Measurements from ENCODE around the gene REG1A.

The REG1A gene, protein sequence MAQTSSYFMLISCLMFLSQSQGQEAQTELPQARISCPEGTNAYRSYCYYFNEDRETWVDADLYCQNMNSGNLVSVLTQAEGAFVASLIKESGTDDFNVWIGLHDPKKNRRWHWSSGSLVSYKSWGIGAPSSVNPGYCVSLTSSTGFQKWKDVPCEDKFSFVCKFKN
- 0 reads per million in 4 experiments for total RNA-seq

GRCh38 chr2:79120194-79120713 is at the start of gene REG1A:
Gene REG1A (plus strand): TSS chr2:79120488. CDS start chr2:79120862, 374 bp downstream.
- no peak for DNase-seq

DNA sequence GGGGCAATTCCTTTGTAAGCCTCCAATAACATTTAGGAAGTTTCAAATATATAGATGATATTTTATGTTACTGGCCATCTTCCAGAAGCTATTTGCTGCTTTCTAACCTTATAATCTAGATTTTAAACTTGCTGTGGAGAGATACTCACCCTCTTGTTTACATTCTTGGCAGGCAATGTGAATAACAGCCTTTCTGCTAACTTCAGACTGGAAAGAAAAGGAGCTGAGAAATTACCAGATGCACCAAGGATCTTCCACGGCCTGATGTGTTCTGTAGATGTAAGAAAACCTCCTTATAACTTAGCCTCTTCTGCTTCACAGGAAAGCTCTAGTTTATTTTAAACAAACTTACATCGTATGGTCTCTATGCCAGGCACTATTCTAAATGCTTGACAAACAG is 49.2 kb upstream of the REG1A start:
- DNase-seq = no peak

- no peak for DNase-seq
These were observed 37.3 kb upstream of the REG1A start for GRCh38 chr2:79082987-79083386.

DNA sequence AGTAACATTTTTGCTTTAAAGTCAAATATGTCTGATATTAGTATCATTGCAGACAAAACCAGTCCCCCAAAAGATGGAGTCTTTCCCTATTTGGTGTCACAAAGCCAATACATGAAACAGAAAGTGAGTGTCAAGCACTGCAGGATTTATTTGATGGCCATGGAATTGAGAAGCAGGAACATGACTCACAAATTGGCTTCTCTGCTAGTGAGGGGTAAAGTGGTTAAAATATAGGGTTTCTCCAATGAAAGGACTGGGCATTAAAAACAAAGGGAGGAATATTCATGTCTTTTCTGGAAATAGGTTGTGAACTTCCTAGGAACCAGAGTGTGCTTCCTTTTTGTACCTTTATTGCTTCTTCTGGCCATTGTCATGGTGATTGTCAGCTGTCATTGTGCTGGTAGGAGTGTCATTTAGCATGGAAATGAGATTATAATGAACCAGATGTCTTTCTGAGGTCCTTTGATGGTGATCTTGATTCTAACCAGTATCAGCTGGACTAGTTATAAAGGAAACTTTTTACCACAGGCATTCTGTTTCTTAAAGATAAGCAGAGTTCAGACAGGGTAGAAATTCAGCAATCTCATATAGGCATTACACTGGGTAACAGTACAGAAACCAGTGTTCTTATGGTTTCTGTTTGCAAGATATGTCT is 36.6 kb upstream of the REG1A start:
- DNase-seq = no peak

DNA sequence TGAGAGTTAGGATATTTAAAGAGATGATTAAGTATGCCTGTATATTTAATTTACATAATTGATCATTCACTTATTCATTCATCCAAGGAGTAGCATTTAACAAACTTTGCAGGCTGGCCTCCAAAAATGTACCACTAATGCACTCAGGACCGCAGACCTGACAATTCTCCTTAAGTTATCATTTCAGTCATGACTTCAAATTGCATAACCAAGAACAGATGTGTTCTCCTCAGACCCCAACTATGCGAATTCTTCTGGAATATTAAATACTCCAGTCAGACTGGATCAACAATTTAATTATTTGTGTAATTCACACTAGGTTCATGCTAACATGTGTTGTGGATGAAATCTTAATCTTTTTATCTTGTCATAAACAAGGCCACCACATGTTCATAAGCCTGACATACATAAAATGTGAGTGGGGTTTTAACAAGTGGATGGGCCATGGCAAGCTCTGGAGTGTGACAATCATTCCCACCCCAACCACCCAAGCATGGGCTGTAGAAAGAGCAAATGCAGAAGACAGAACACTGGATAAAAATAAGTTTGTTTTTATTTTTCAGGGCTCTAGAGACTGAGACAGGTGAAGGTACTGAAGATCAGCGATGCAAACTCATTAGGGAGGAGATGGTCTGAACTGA is 35.7 kb upstream of the REG1A start:
- DNase-seq = no peak

GRCh38 chr2:79085382-79085781 is 34.9 kb upstream of the REG1A start:
- DNase-seq = no peak

DNA sequence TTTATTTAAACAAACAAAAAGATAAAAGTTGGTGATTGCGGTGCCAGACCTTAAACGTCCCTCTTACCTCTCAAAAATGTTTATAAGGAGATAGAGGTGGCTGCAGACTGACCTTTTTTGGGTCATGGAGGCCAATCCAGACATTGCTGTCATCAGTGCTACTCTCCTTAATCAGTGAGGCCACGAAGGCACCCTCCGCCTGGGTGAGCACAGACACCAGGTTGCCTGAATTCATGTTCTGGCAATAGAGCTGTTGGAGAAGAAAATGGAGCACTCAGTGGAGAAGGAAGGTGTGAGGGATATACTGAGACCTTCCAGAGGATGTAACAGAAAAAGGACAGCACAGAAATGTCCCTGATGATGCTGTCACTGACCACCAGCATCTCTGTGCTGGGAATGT is 34.0 kb upstream of the REG1A start:
- no peak for DNase-seq

DNA sequence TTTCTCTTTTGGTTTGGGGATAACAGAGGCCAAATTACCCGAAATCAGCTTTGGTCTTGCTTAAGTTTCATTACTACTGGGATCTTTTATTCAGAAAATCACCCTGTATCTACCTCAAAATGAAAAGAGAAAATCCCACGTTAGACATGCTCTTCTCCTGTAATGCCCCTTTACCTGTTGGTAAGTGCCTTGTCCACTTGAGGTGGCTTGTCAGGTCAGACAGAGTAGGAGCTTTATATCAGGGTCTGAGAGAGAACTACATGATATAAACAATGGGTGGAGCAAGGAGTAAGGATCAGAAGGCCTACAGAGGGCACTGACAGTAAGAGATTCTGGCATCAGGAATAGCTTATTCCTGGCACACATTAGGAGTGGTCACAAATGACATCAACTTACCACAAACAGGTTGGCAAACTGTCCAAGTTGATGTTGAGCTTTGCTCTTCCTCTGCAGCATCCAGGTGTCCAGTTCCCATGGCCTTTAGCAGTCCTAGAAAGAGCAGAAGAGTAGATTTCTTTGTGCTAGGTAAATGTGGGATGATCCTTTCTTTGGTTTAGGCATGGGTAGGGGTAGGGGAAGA is 32.4 kb upstream of the REG1A start, which contains the start of gene REG1B:
Gene REG1B (minus strand): TSS at position 209 of the 580 bp plus-strand sequence. CDS start 381 bp downstream, outside the sequence.
- DNase-seq = no peak

GRCh38 chr2:79090693-79091092 is 29.6 kb upstream of the REG1A start:
- no peak for DNase-seq

GRCh38 chr2:79097843-79098242 is 22.4 kb upstream of the REG1A start:
- DNase-seq = no peak

GRCh38 chr2:79099140-79099686 is 21.1 kb upstream of the REG1A start:
- no peak for DNase-seq

DNA sequence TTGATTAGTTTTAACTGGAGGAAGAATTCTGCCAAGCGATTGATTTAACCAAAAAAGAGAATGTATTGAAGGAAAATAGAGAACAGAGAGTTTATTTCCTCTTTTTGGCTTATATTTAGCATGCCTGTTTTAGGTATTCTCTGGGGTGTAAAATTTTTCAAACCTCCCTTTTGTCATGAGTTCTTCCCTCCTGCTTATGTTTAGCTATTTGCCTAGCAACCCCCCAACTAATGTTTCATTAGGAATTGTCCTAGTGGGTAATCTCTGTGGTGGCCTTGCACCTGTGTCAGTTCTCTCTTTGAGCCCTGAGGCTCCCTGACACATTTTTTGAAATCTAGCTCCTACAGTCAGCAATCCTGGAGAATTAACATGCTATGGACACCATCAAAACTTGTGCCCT is 20.0 kb upstream of the REG1A start:
- DNase-seq = no peak

GRCh38 chr2:79101024-79101423 is 19.3 kb upstream of the REG1A start:
- no peak for DNase-seq

GRCh38 chr2:79103214-79103613 is 17.1 kb upstream of the REG1A start:
- no peak for DNase-seq

DNA sequence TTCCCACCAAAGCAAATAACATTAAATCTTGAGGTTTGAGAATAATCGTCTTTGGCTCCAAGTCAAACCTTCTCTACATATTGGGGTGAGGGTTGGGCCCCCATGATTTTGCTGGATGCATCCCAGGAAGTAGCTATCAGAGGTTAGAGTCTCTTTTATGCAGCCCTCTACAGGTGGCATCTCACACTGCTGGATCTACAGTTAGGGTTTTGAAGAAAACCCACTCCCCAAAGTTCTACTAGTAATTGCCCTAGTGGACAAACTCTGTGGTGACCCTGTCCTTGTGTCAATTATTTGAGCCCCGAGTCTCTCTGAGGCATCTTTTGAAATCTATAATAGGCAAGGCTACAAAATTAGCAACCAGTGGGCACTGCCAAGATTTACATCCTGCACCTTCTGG is 15.0 kb upstream of the REG1A start:
- DNase-seq = no peak

GRCh38 chr2:79112269-79112668 is 8.0 kb upstream of the REG1A start:
- DNase-seq = no peak

- no peak for DNase-seq
These were observed 5.3 kb upstream of the REG1A start for GRCh38 chr2:79114797-79115494.

DNA sequence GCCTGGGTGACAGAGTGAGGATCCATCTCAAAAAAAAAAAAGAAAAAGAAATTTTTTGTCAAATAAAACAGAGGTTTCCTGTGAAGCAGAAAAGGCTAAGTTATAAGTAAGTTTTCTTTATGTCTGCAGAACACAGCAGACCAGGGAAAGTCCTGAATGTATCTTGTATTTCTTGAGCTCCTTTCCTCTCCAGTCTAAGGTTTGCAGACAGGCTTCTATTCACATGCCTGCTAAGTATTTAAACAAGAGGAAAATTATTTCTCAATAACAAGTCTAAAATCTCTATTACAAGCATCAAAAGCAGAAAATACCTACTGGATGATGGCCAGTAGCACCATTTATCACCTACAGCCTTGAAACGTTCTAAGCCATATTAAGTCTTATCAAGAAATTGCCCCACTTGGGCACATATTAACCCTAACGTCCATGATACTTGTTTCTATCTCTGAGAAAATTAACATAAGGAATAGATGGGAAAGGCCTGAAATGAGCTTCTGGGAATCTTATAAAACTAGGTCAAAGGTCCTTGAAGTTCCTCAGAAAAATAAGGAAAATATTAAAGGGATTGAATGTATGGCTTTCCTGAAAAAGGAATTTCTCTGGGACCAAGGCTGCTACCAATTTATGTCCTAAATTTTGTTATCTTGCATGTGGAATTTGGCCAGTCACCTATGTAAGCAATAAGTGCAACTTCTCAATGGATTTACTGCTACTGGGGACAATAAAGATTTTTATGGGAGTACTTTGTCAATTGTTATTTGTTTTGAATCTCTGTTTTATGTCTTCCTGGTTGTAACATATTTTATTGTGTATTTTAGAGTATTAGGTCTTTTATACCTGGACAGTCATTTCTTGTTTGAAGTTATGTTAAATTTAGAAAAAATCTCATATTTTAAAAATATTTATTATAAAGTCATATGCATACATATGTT is 3.0 kb upstream of the REG1A start:
- DNase-seq = no peak

DNA sequence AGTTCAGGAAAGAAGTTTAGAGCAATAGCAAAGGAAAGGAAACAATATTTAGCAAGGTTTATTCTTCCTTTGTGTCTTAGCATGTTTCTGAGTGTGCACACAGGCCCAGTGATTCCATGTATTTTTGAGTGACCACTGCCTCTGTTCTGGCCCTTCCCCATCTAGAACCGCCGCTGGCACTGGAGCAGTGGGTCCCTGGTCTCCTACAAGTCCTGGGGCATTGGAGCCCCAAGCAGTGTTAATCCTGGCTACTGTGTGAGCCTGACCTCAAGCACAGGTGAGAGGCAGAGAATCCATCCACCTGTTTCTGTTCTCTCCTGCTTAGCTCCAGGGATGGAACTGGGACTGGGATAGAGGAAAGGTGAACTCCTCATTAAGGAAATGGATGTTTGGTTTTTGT is 2.4 kb downstream of the REG1A start:
- no peak for DNase-seq

DNA sequence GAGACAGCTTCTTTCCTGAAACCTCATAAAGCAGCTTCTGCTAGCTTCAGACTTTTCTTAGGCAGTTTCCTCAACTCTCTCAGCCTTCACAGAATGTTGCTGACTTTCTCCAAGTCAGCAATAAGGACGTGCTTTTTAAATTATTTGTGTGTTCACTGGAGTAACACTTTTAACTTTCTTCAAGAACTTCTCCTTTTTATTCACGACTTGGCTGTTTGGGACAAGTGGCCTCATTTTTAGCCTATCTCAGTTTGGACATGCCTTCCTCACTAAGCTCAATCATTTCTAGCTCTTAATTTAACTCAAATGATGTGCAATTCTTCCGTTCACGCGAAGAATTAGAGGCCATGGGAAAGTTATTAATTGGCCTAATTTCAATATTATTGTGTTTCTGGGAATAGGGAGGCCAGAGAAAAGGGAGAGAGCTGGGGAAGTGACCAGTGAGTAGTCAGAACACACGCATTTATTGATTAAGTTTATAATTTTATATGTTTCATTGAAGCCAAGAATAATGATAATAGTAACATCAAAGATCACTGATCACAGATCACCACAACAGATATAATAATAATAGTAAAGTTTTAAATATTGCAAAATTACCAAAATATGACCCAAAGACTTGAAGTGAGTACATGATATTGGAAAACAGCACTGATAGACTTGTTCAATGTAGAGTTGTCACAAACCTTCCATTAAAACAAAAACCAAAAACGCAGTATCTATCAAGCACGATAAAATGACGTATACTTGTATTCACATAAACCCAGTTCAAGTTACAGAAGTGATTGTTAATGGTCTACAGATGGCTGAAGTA is 4.8 kb downstream of the REG1A start:
- no peak for DNase-seq

- no peak for DNase-seq
These were observed 5.4 kb downstream of the REG1A start for GRCh38 chr2:79125721-79125985.
